HEK293 (cell line): ENCODE data around the gene ACOT12.

Source experiments
- CTCF ChIA-PET: fragments of 350-600 bp; formaldehyde crosslinking; extraction: SDS; loops from one replicate; lab custom pipeline; 2021; ENCODE audit warnings: antibody characterized with exemption; lab: Yijun Ruan, JAX
- POLR2A ChIA-PET: fragments of 300-600 bp; formaldehyde crosslinking; extraction: SDS; loops from one replicate; lab custom pipeline; 2020; ENCODE audit warnings: antibody characterized with exemption, inconsistent platforms; lab: Yijun Ruan, JAX
- H3K27ac ChIP-seq: fragments of 200-500 bp; sonication (Bioruptor generic); 2 replicates; pipeline ENCODE4 v1.5.1; 2014; ENCODE audit warnings: low read depth, low read length, control low read depth, inconsistent platforms; ENCODE audit errors: extremely low read depth
- H3K36me3 ChIP-seq, 2 experiments: fragments of 200-500 bp in 1 of 2; sonication (Bioruptor generic) in 1 of 2; 1 replicate in 1 of 2; 2 replicates in 1 of 2; pipeline ENCODE4 v1.5.1; 2014 to 2017; ENCODE audit warnings: inconsistent platforms in 2 of 2, low read length in 2 of 2; ENCODE audit not compliant: control insufficient read depth in 2 of 2, insufficient read depth in 1 of 2
- H3K4me1 ChIP-seq: fragments of 200-500 bp; sonication (Bioruptor generic); 2 replicates; pipeline ENCODE4 v1.5.1; 2014; ENCODE audit warnings: mild to moderate bottlenecking, low read length, inconsistent platforms; ENCODE audit not compliant: control insufficient read depth, insufficient read depth
- H3K4me3 ChIP-seq: 2 replicates; pipeline ENCODE4 v1.5.1; 2011; ENCODE audit warnings: low read depth, mild to moderate bottlenecking, control low read depth, low read length, moderate library complexity
- H3K9me3 ChIP-seq: fragments of 200-500 bp; sonication (Bioruptor generic); 2 replicates; pipeline ENCODE4 v1.5.1; 2014; ENCODE audit warnings: low read depth, low read length, inconsistent platforms; ENCODE audit not compliant: control insufficient read depth, insufficient read depth
- BCL11A ChIP-seq: fragments of 450-650 bp; formaldehyde crosslinking; IDR thresholded peaks from 2 replicates; pipeline ENCODE4 v1.5.1; 2016; ENCODE audit warnings: low read depth, missing biosample characterization, missing genetic modification characterization
- MEIS1 ChIP-seq: sonication (generic); formaldehyde crosslinking; IDR thresholded peaks from 2 replicates; pipeline ENCODE4 v1.8.1; 2022; ENCODE audit warnings: missing genetic modification reagents, mild to moderate bottlenecking, borderline replicate concordance
- OSR2 ChIP-seq: fragments of 450-650 bp; formaldehyde crosslinking; IDR thresholded peaks from 2 replicates; pipeline ENCODE4 v1.5.1; 2016; ENCODE audit warnings: missing biosample characterization, missing genetic modification characterization
- PRDM10 ChIP-seq: fragments of 450-650 bp; formaldehyde crosslinking; IDR thresholded peaks from 2 replicates; pipeline ENCODE4 v1.5.1; 2016; ENCODE audit warnings: missing biosample characterization, missing genetic modification characterization
- PRDM6 ChIP-seq: fragments of 450-650 bp; formaldehyde crosslinking; IDR thresholded peaks from 2 replicates; pipeline ENCODE4 v1.5.1; 2017; ENCODE audit warnings: missing biosample characterization, missing genetic modification characterization
- REST ChIP-seq: fragments of 450-650 bp; formaldehyde crosslinking; IDR thresholded peaks from 2 replicates; pipeline ENCODE4 v1.5.1; 2016; ENCODE audit warnings: missing biosample characterization, missing genetic modification characterization
- SALL2 ChIP-seq: fragments of 450-650 bp; formaldehyde crosslinking; IDR thresholded peaks from 2 replicates; pipeline ENCODE4 v1.5.0; 2017; ENCODE audit warnings: missing biosample characterization, mild to moderate bottlenecking, missing genetic modification characterization, borderline replicate concordance
- SCRT1 ChIP-seq: fragments of 450-650 bp; formaldehyde crosslinking; IDR thresholded peaks from 2 replicates; pipeline ENCODE4 v1.5.1; 2016; ENCODE audit warnings: missing biosample characterization, missing genetic modification characterization, borderline replicate concordance
- ZNF114 ChIP-seq: fragments of 450-650 bp; formaldehyde crosslinking; IDR thresholded peaks from 2 replicates; pipeline ENCODE4 v1.5.0; 2017; ENCODE audit warnings: missing biosample characterization, missing genetic modification characterization
- ZNF121 ChIP-seq: fragments of 450-650 bp; formaldehyde crosslinking; IDR thresholded peaks from 2 replicates; pipeline ENCODE4 v1.5.1; 2016; ENCODE audit warnings: missing biosample characterization, missing genetic modification characterization
- ZNF175 ChIP-seq: fragments of 450-650 bp; formaldehyde crosslinking; IDR thresholded peaks from 2 replicates; pipeline ENCODE4 v1.5.1; 2016; ENCODE audit warnings: missing biosample characterization, missing genetic modification characterization
- ZNF239 ChIP-seq: fragments of 450-650 bp; formaldehyde crosslinking; IDR thresholded peaks from 2 replicates; pipeline ENCODE4 v1.5.1; 2016; ENCODE audit warnings: missing biosample characterization, missing genetic modification characterization
- ZNF248 ChIP-seq: fragments of 450-650 bp; formaldehyde crosslinking; IDR thresholded peaks from 2 replicates; pipeline ENCODE4 v1.5.1; 2017; ENCODE audit warnings: missing biosample characterization, missing genetic modification characterization
- ZNF274 ChIP-seq, 2 experiments: fragments of 200-500 bp in 1 of 2; fragments of 450-650 bp in 1 of 2; sonication (Bioruptor generic) in 1 of 2; formaldehyde crosslinking in 1 of 2; IDR thresholded peaks; 2 replicates each; pipeline versions ENCODE4 v1.5.1 to v1.6.1; 2014 to 2016; ENCODE audit warnings: borderline replicate concordance in 1 of 2, inconsistent platforms in 1 of 2, low read length in 1 of 2, missing biosample characterization in 1 of 2, missing genetic modification characterization in 1 of 2
- ZNF292 ChIP-seq: fragments of 450-650 bp; formaldehyde crosslinking; IDR thresholded peaks from 2 replicates; pipeline ENCODE4 v1.5.1; 2016; ENCODE audit warnings: low read depth, missing biosample characterization, missing genetic modification characterization, borderline replicate concordance
- ZNF37A ChIP-seq: fragments of 450-650 bp; IDR thresholded peaks from 2 replicates; pipeline ENCODE4 v1.5.1; 2018; ENCODE audit warnings: missing biosample characterization, missing genetic modification characterization
- ZNF558 ChIP-seq: fragments of 450-650 bp; formaldehyde crosslinking; IDR thresholded peaks from 2 replicates; pipeline ENCODE4 v1.5.1; 2016; ENCODE audit warnings: missing biosample characterization, missing genetic modification characterization
- ZNF791 ChIP-seq: fragments of 450-650 bp; formaldehyde crosslinking; IDR thresholded peaks from 2 replicates; pipeline ENCODE4 v1.5.1; 2016; ENCODE audit warnings: missing biosample characterization, missing genetic modification characterization
- ZSCAN30 ChIP-seq: fragments of 450-650 bp; IDR thresholded peaks from 2 replicates; pipeline ENCODE4 v1.5.1; 2018; ENCODE audit warnings: missing biosample characterization, mild to moderate bottlenecking, missing genetic modification characterization, moderate library complexity
- TF ChIP-seq, protein P1 (sequence below): fragments of 450-650 bp; formaldehyde crosslinking; IDR thresholded peaks from 2 replicates; pipeline ENCODE4 v1.5.1; 2017; ENCODE audit warnings: missing biosample characterization, missing genetic modification characterization
- TF ChIP-seq, protein P2 (sequence below): fragments of 450-650 bp; formaldehyde crosslinking; IDR thresholded peaks from 2 replicates; pipeline ENCODE4 v1.5.1; 2016; ENCODE audit warnings: missing biosample characterization, missing genetic modification characterization, borderline replicate concordance
- TF ChIP-seq, protein P3 (sequence below): fragments of 450-650 bp; formaldehyde crosslinking; optimal IDR thresholded peaks from 2 replicates; pipeline ENCODE3; 2016; ENCODE audit warnings: missing biosample characterization, mild to moderate bottlenecking, missing genetic modification characterization

ACOT12 gene

GRCh38 chr5:81315830-81316229 is 78.1 kb downstream of the ACOT12 start:
- ChIA-PET CTCF (interaction anchor here (1.4 kb wide), 1 partner anchor 16 kb away, joined by 7 read pairs; no protein-coding TSS in a partner anchor), POLR2A (no interaction called here)
- Histone ChIP-seq H3K27ac (no peak overlapping the region), H3K4me3 (no peak overlapping the region), H3K36me3 (peaks cover 9 to 30% of the 10 kb centered on the region in 2 experiments; a peak in 2 of 3 replicates)
- TF ChIP-seq ZNF175 (tag by site-specific recombination) (no peak), OSR2 (tag by site-specific recombination) (no peak), ZNF558 (tag by site-specific recombination) (no peak), SALL2 (tag by site-specific recombination) (no peak), ZNF274 (IDR thresholded peaks at IDR 0.05; ENCODE audit: low read length) (no peak), ZNF274 (tag by site-specific recombination; IDR thresholded peaks at IDR 0.05; ENCODE audit: borderline replicate concordance) (no peak), ZNF248 (tag by site-specific recombination) (no peak), ZNF37A (no peak), MEIS1 (CRISPR knock-in tag) (no peak), ZNF114 (tag by site-specific recombination) (no peak), ZNF292 (tag by site-specific recombination) (no peak), ZNF791 (tag by site-specific recombination) (no peak), REST (tag by site-specific recombination) (no peak)
- TF ChIP-seq, protein P1, sequence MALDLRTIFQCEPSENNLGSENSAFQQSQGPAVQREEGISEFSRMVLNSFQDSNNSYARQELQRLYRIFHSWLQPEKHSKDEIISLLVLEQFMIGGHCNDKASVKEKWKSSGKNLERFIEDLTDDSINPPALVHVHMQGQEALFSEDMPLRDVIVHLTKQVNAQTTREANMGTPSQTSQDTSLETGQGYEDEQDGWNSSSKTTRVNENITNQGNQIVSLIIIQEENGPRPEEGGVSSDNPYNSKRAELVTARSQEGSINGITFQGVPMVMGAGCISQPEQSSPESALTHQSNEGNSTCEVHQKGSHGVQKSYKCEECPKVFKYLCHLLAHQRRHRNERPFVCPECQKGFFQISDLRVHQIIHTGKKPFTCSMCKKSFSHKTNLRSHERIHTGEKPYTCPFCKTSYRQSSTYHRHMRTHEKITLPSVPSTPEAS, result no peak
- TF ChIP-seq, protein P2, sequence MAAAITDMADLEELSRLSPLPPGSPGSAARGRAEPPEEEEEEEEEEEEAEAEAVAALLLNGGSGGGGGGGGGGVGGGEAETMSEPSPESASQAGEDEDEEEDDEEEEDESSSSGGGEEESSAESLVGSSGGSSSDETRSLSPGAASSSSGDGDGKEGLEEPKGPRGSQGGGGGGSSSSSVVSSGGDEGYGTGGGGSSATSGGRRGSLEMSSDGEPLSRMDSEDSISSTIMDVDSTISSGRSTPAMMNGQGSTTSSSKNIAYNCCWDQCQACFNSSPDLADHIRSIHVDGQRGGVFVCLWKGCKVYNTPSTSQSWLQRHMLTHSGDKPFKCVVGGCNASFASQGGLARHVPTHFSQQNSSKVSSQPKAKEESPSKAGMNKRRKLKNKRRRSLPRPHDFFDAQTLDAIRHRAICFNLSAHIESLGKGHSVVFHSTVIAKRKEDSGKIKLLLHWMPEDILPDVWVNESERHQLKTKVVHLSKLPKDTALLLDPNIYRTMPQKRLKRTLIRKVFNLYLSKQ, result no peak
- TF ChIP-seq, all 188 proteins: peak for 0
- no peaks in the 10 kb centered on the region for H3K9me3 ChIP-seq
- H3K4me1 ChIP-seq, result no peaks in the 10 kb centered on the region

GRCh38 chr5:81315336-81315735 is 78.6 kb downstream of the ACOT12 start:
- Histone ChIP-seq H3K27ac (no peak overlapping the region), H3K4me3 (no peak overlapping the region), H3K36me3 (peaks cover 9 to 35% of the 10 kb centered on the region in 2 experiments; a peak in 2 of 3 replicates), H3K9me3 (no peaks in the 10 kb centered on the region), H3K4me1 (no peaks in the 10 kb centered on the region)
- POLR2A ChIA-PET, result no interaction called here
- CTCF ChIA-PET, result interaction anchor here (1.4 kb wide), 1 partner anchor 15 kb away, joined by 7 read pairs; no protein-coding TSS in a partner anchor
- TF ChIP-seq ZNF239 (tag by site-specific recombination) (no peak), ZSCAN30 (tag by site-specific recombination) (no peak), BCL11A (no peak), ZNF121 (no peak), PRDM10 (no peak), SCRT1 (tag by site-specific recombination) (no peak), ZNF292 (tag by site-specific recombination) (no peak), PRDM6 (tag by site-specific recombination) (no peak)
- TF ChIP-seq, protein P3, sequence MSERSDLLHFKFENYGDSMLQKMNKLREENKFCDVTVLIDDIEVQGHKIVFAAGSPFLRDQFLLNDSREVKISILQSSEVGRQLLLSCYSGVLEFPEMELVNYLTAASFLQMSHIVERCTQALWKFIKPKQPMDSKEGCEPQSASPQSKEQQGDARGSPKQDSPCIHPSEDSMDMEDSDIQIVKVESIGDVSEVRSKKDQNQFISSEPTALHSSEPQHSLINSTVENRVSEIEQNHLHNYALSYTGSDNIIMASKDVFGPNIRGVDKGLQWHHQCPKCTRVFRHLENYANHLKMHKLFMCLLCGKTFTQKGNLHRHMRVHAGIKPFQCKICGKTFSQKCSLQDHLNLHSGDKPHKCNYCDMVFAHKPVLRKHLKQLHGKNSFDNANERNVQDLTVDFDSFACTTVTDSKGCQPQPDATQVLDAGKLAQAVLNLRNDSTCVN (tag by site-specific recombination), result no peak
